Measurements from ENCODE around the gene DCDC2C.

Gene DCDC2C

GRCh38 chr2:3672861-3673678, 30.3 kb upstream of the DCDC2C start:
- DNase-seq, result no peak

- no peak for DNase-seq
Observed at GRCh38 chr2:3674066-3674845, 29.1 kb upstream of the DCDC2C start.

- DNase-seq, result no peak
Observed at GRCh38 chr2:3675687-3676086, 27.7 kb upstream of the DCDC2C start.

GRCh38 chr2:3677436-3677835, 25.9 kb upstream of the DCDC2C start:
- DNase-seq, result no peak

GRCh38 chr2:3678212-3678611, 25.2 kb upstream of the DCDC2C start:
- no peak for DNase-seq

- DNase-seq, result no peak
Observed at GRCh38 chr2:3679180-3679579, 24.2 kb upstream of the DCDC2C start.

GRCh38 chr2:3679616-3680393, 23.6 kb upstream of the DCDC2C start:
- DNase-seq, result no peak

GRCh38 chr2:3680548-3681345, 22.6 kb upstream of the DCDC2C start:
- no peak for DNase-seq

GRCh38 chr2:3681625-3682024, 21.8 kb upstream of the DCDC2C start:
- no peak for DNase-seq

GRCh38 chr2:3682811-3683210, 20.6 kb upstream of the DCDC2C start:
- DNase-seq, result no peak

- DNase-seq, result no peak
Observed at GRCh38 chr2:3683748-3684454, 19.5 kb upstream of the DCDC2C start.

GRCh38 chr2:3689998-3690748, 13.2 kb upstream of the DCDC2C start:
- no peak for DNase-seq

GRCh38 chr2:3692375-3692774, 11.0 kb upstream of the DCDC2C start:
- no peak for DNase-seq

- no peak for DNase-seq
Observed at GRCh38 chr2:3696545-3696944, 6.8 kb upstream of the DCDC2C start.

GRCh38 chr2:3701071-3701470, 2.3 kb upstream of the DCDC2C start:
- no peak for DNase-seq

GRCh38 chr2:3703757-3704355, 481 bp downstream of the DCDC2C start:
- DNase-seq, result no peak

GRCh38 chr2:3704692-3705091, 1.3 kb downstream of the DCDC2C start:
- no peak for DNase-seq

GRCh38 chr2:3705782-3706181, 2.4 kb downstream of the DCDC2C start:
- no peak for DNase-seq

GRCh38 chr2:3706892-3707291, 3.5 kb downstream of the DCDC2C start:
- no peak for DNase-seq

- no peak for DNase-seq
Observed at GRCh38 chr2:3708576-3708975, 5.2 kb downstream of the DCDC2C start.

GRCh38 chr2:3709225-3709624, 5.8 kb downstream of the DCDC2C start:
- no peak for DNase-seq

Measured in inflammatory macrophage (primary cell).